Sigmoid colon (tissue), 7 donors: Measurements from ENCODE around the gene ARHGAP6. TPM values are rescaled to one million over a fixed set of nuclear protein-coding genes. Genes with fewer than 3 reads are reported as not detected.

Experiments used
- DNase-seq: peaks from one replicate; pipeline ENCODE4 v3.0.0-alpha.2; 2019
- H3K27ac ChIP-seq, 4 donors: fragments of 200-600 bp; sonication (generic); one replicate each; pipeline ENCODE4 v1.5.1; 2016 to 2019; ENCODE audit warnings: mild to moderate bottlenecking in 1 of 4
- H3K27me3 ChIP-seq, 3 donors: fragments of 200-600 bp; sonication (generic); one replicate each; pipeline ENCODE4 v1.5.1; 2019; ENCODE audit warnings: mild to moderate bottlenecking in 1 of 3
- H3K36me3 ChIP-seq, 4 donors: fragments of 200-600 bp; sonication (generic); one replicate each; pipeline ENCODE4 v1.5.1; 2016 to 2019
- H3K4me1 ChIP-seq, 4 donors: fragments of 200-600 bp; sonication (generic); one replicate each; pipeline ENCODE4 v1.5.1; 2017 to 2019
- H3K4me3 ChIP-seq, 4 donors: fragments of 200-600 bp; sonication (generic); one replicate each; pipeline ENCODE4 v1.5.1; 2017 to 2019; ENCODE audit warnings: mild to moderate bottlenecking in 2 of 4, moderate library complexity in 1 of 4
- H3K9me3 ChIP-seq, 4 donors: fragments of 200-600 bp in 3 of 4; sonication (generic) in 3 of 4; one replicate each; pipeline versions ENCODE4 v1.5.1 to v1.6.1; 2013 to 2019
- CTCF ChIP-seq, 4 experiments: fragments of 450-650 bp in 3 of 4; fragments of 200-600 bp in 1 of 4; IDR thresholded peaks; one replicate each; pipeline ENCODE4 v1.5.1; 2016 to 2019; ENCODE audit warnings: antibody characterized with exemption in 4 of 4, mild to moderate bottlenecking in 3 of 4, moderate library complexity in 2 of 4
- EP300 ChIP-seq, 4 donors: sonication (generic); formaldehyde crosslinking; IDR thresholded peaks; one replicate each; pipeline ENCODE4 v1.6.1; 2017; ENCODE audit warnings: antibody characterized with exemption in 4 of 4
- POLR2A ChIP-seq, 2 donors: fragments of 450-650 bp; IDR thresholded peaks; one replicate each; pipeline ENCODE4 v1.6.1; 2016; ENCODE audit warnings: antibody characterized with exemption in 2 of 2, mild to moderate bottlenecking in 2 of 2, moderate library complexity in 2 of 2
- POLR2AphosphoS5 ChIP-seq, 4 donors: sonication (generic); formaldehyde crosslinking; IDR thresholded peaks; one replicate each; pipeline ENCODE4 v1.6.1; 2017; ENCODE audit warnings: antibody characterized with exemption in 4 of 4
- whole genome bisulfite sequencing, 2 donors: extraction: QIAGEN DNeasy Blood & Tissue Kit; methylation state at CpG; one replicate each; pipeline ENCODE4 v1.1.7; 2013; 5-methylcytosine and 5-hydroxymethylcytosine counted together
- intact Hi-C: fragments of 100-400 bp; cut with DNase I; formaldehyde crosslinking; loops from one replicate; pipeline ENCODE4 v1.15.1; 2023
- polyA plus RNA-seq, 3 donors: library from polyadenylated mRNA; stranded (reverse); fragments of 200-250 nt; gene quantifications; one replicate each; pipeline ENCODE4 v1.2.3, GENCODE V29; 2013
- total RNA-seq, 4 donors: library from RNA; depleted of rRNA; stranded (reverse); fragments of >200 nt; gene quantifications; one replicate each; pipeline ENCODE4 v1.1.0, GENCODE V29; 2016
- donor health status: healthy with polysubstance abuse.
- donor health status: Bipolar disorder and iron deficiency.
- donor health status: healthy.

Gene ARHGAP6
- total and polyA plus RNA-seq, 7 donors = 1.4 to 47.6 (median 36.2) TPM

- no peak for TF ChIP-seq EP300 (IDR thresholded peaks at IDR 0.05)
- no peak for TF ChIP-seq POLR2A (IDR thresholded peaks at IDR 0.05)
- TF ChIP-seq POLR2AphosphoS5 (IDR thresholded peaks at IDR 0.05) = peak in 1 of 4 donors; percentile 19
- no peak for TF ChIP-seq CTCF (IDR thresholded peaks at IDR 0.05)
- Histone ChIP-seq H3K4me1 (peaks cover 0 to 21% (median 0%) of the 10 kb centered on the region in 4 donors), H3K4me3 (no peak overlapping the region), H3K27me3 (no peaks in the 10 kb centered on the region), H3K9me3 (no peaks in the 10 kb centered on the region), H3K27ac (peak overlapping the region in 1 of 4 donors; percentile 10), H3K36me3 (no peaks in the 10 kb centered on the region)
- DNase-seq = no peak
- WGBS, 2 donors = 75 to 81% methylated on average over 3 of the region's 3 CpGs
- intact Hi-C loops = no loop called here
These were observed 398.3 kb downstream of the ARHGAP6 start for GRCh38 chrX:11267425-11267824.

- intact Hi-C loops = no loop called here
- H3K27me3 ChIP-seq = no peaks in the 10 kb centered on the region
- H3K36me3 ChIP-seq = no peaks in the 10 kb centered on the region
- H3K4me1 ChIP-seq = peaks cover 0 to 24% (median 0%) of the 10 kb centered on the region in 4 donors
- H3K4me3 ChIP-seq = no peak overlapping the region
- no peak for DNase-seq
- 84 to 89% methylated on average over 5 of the region's 5 CpGs for WGBS, 2 donors
- no peak for TF ChIP-seq POLR2AphosphoS5 (IDR thresholded peaks at IDR 0.05)
- no peak for TF ChIP-seq CTCF (IDR thresholded peaks at IDR 0.05)
- no peak for TF ChIP-seq POLR2A (IDR thresholded peaks at IDR 0.05)
- TF ChIP-seq EP300 (IDR thresholded peaks at IDR 0.05) = no peak
- H3K9me3 ChIP-seq = no peaks in the 10 kb centered on the region
- peak overlapping the region in 3 of 4 donors; percentile 1 to 53 (median 49) for H3K27ac ChIP-seq
These were observed 399.1 kb downstream of the ARHGAP6 start for GRCh38 chrX:11266573-11267003.

GRCh38 chrX:11265352-11265751 is 400.4 kb downstream of the ARHGAP6 start:
- no peak for DNase-seq
- peak overlapping the region in 1 of 4 donors; percentile 20 for H3K4me3 ChIP-seq
- WGBS, 2 donors = 42 to 51% methylated on average over 3 of the region's 3 CpGs
- H3K36me3 ChIP-seq = no peaks in the 10 kb centered on the region
- H3K27ac ChIP-seq = peak overlapping the region; percentile 20 to 53 (median 30)
- intact Hi-C loops = no loop called here
- no peaks in the 10 kb centered on the region for H3K27me3 ChIP-seq
- H3K4me1 ChIP-seq = peaks cover 0 to 28% (median 0%) of the 10 kb centered on the region in 4 donors
- H3K9me3 ChIP-seq = no peaks in the 10 kb centered on the region
- TF ChIP-seq POLR2A (IDR thresholded peaks at IDR 0.05) (no peak), POLR2AphosphoS5 (IDR thresholded peaks at IDR 0.05) (no peak), CTCF (IDR thresholded peaks at IDR 0.05) (no peak), EP300 (IDR thresholded peaks at IDR 0.05) (no peak)

- TF ChIP-seq POLR2AphosphoS5 (IDR thresholded peaks at IDR 0.05) (no peak), POLR2A (IDR thresholded peaks at IDR 0.05) (no peak), CTCF (IDR thresholded peaks at IDR 0.05) (no peak), EP300 (IDR thresholded peaks at IDR 0.05) (no peak)
- H3K36me3 ChIP-seq = no peaks in the 10 kb centered on the region
- H3K4me1 ChIP-seq = peaks cover 0 to 28% (median 0%) of the 10 kb centered on the region in 4 donors
- peak overlapping the region in 2 of 4 donors; percentile 20 to 53 for H3K27ac ChIP-seq
- no peaks in the 10 kb centered on the region for H3K9me3 ChIP-seq
- WGBS, 2 donors = 52 to 79% methylated on average over 1 of the region's 1 CpG
- peak overlapping the region in 1 of 4 donors; percentile 20 for H3K4me3 ChIP-seq
- H3K27me3 ChIP-seq = no peaks in the 10 kb centered on the region
- no peak for DNase-seq
- intact Hi-C loops = no loop called here
These were observed 400.8 kb downstream of the ARHGAP6 start for GRCh38 chrX:11264925-11265324.

- Histone ChIP-seq H3K27me3 (no peaks in the 10 kb centered on the region), H3K9me3 (no peaks in the 10 kb centered on the region), H3K4me1 (peaks cover 0 to 17% (median 0%) of the 10 kb centered on the region in 4 donors), H3K4me3 (no peak overlapping the region), H3K36me3 (no peaks in the 10 kb centered on the region), H3K27ac (peak overlapping the region in 1 of 4 donors; percentile 6)
- 96 to 100% methylated on average over 1 of the region's 1 CpG for WGBS, 2 donors
- TF ChIP-seq POLR2A (IDR thresholded peaks at IDR 0.05) (no peak), POLR2AphosphoS5 (IDR thresholded peaks at IDR 0.05) (no peak), CTCF (IDR thresholded peaks at IDR 0.05) (no peak), EP300 (IDR thresholded peaks at IDR 0.05) (no peak)
- no peak for DNase-seq
- intact Hi-C loops = no loop called here
These were observed 404.5 kb downstream of the ARHGAP6 start for GRCh38 chrX:11261260-11261659.
